Smooth muscle cell of the coronary artery (primary cell): ENCODE measurements around the gene UQCC5. TPM values are rescaled to one million over a fixed set of nuclear protein-coding genes. Genes with fewer than 3 reads are reported as not detected.

Experiments
- total RNA-seq: library from RNA; depleted of rRNA; stranded (reverse); fragments of >200 nt; gene quantifications from 2 replicates; pipeline ENCODE4 v1.2.3, GENCODE V29; 2014; ENCODE audit warnings: low replicate concordance

UQCC5 gene, protein sequence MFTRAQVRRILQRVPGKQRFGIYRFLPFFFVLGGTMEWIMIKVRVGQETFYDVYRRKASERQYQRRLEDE
- 9.1 and 13.8 TPM in 2 replicates for total RNA-seq

DNA sequence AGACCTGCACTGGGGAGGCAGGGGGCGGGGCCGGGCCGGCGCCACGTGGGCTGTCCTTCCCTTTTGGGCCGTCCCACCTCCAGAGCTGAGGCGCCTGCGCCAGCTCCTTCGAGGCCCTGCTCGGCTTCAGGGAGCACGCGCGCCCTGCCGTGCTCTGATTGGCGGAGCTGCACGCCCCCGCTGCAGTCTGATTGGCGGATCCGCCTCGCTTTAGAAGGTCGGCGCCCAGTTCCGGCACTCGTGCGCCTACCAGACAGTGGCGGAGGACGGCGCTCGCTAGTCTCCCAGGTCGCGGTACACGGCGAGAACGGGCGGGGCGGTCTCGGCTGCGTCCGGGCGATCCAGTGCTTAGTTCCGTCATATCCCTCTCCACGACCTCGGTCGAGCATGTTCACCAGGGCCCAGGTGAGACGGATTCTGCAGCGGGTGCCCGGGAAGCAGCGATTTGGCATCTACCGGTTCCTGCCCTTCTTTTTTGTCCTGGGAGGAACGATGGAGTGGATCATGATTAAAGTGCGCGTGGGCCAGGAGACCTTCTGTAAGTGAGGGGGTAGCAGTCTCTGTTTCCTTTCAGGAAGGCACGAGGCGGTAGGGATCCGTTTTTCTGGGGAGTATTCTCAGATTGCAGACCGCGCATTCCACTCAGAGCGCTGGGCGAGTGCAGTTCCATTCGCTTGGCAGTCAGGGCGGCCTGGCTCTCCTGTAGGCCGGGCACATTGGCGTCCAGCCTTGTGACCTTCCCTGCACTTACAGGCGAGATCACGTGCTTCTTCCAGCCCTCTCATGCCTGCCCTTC lies at the start of gene UQCC5:
TSS of gene UQCC5 (plus strand) at position 237 of the 796 bp plus-strand sequence. CDS start at position 388, 151 bp downstream.

DNA sequence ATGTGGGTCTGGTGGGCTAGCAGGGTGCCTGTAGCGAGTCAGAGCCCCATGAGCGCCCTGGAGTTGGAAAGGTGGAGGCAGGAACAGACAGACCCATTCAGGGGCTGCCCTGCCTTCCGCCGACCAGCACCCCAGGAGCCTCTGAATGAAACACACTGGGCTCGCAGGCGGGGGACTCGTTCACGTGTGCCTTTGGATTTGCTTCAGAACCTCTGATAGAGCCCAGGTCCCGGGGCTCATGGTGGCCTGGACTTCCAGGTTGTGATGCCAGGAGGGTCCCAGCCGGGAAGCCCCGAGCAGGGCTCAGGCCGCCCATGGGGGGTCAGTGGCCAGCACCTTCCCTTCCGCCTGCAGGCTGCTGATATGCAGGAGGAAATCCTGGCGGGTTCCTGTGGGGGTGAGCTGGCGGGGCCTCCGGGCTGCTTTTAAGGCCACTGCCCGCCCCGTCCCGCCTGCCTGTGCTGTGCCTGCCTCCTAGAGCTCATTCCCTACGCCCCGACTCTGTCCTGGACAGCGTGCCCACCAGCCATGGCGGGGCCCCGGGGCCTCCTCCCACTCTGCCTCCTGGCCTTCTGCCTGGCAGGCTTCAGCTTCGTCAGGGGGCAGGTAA lies 41.4 kb upstream of the UQCC5 start, which contains the start of gene STAB1:
TSS of gene STAB1 (plus strand) at position 453 of the 610 bp plus-strand sequence. CDS start at position 529, 76 bp downstream.

DNA sequence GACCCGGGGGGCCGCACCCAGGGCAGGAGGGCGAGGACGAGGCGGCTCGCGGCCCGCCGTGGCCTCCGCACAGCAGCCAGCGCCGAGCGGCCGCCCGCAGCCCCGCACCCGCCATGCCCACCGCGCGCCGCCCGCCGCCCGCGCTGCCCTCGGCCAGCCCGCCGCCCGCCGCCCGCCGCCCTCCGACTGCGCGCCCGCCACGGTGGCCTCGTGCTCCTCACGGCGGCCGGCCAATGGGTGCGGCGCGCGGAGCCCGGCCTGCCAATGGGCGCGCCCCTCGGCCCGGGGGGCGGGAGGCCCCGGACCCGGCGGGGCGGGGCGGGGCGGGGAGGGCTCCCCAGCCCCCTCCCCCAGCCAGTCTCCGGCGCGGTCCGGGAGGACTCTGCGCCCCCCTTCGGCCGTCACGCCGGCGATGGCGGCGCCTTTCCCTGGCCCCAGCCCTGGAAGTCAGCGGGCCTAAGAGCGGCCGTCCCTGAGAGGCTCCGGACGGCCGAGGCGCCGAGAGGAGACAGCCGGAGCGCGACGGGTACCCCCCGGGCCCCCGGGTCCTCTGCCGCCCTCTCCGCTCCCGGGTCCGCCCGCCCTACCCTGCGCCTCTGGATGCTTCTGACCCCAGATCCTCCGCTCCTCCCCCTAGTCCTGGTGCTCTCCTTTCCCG lies 2.7 kb upstream of the UQCC5 start, which contains the start of gene NT5DC2:
TSS of gene NT5DC2 (minus strand) at position 235 of the 658 bp plus-strand sequence. CDS start at position 115, 120 bp downstream.

Other genes with a start within 250 kb of the UQCC5 start
- gene GLYCTK, start 248.8 kb upstream of the UQCC5 start, total RNA-seq = 6.4 and 12.0 TPM in 2 replicates
- gene DNAH1, start 220.3 kb upstream of the UQCC5 start, total RNA-seq = 1.7 and 8.3 TPM in 2 replicates
- gene BAP1, start 126.6 kb upstream of the UQCC5 start, total RNA-seq = 45.3 and 69.2 TPM in 2 replicates
- 1.3 and 1.9 TPM in 2 replicates for gene PHF7, start 125.9 kb upstream of the UQCC5 start, total RNA-seq
- 0.90 TPM in 1 of 2 replicates, not detected in the other for gene SEMA3G, start 91.5 kb upstream of the UQCC5 start, total RNA-seq
- 2.5 and 19.8 TPM in 2 replicates for gene TNNC1, start 82.6 kb upstream of the UQCC5 start, total RNA-seq
- 54.9 and 72.7 TPM in 2 replicates for gene NISCH, start 81.0 kb upstream of the UQCC5 start, total RNA-seq
- 0.15 and 3.4 TPM in 2 replicates for gene STAB1, start 41.3 kb upstream of the UQCC5 start, total RNA-seq
- 17.4 and 95.5 TPM in 2 replicates for gene NT5DC2, start 2.7 kb upstream of the UQCC5 start, total RNA-seq
- 37.8 and 46.1 TPM in 2 replicates for gene PBRM1, start 149.3 kb downstream of the UQCC5 start, total RNA-seq
- gene GNL3, start 149.4 kb downstream of the UQCC5 start, total RNA-seq = 44.8 and 106 TPM in 2 replicates
- gene GLT8D1, start 169.2 kb downstream of the UQCC5 start, total RNA-seq = 105 and 119 TPM in 2 replicates
- gene SPCS1, start 169.5 kb downstream of the UQCC5 start, total RNA-seq = 14.0 and 42.9 TPM in 2 replicates
- 16.7 and 22.3 TPM in 2 replicates for gene NEK4, start 234.3 kb downstream of the UQCC5 start, total RNA-seq
- 0.59 TPM in 1 of 2 replicates, not detected in the other for gene ITIH1, start 241.0 kb downstream of the UQCC5 start, total RNA-seq